Epithelial cell of esophagus (primary cell): ENCODE measurements around the gene SPAG17.

ENCODE experiments used
- DNase-seq: peaks from one replicate; pipeline ENCODE4 v3.0.0; 2010; ENCODE audit warnings: low read depth
- H3K4me3 ChIP-seq: 2 replicates; pipeline ENCODE4 v1.5.1; 2011; ENCODE audit warnings: mild to moderate bottlenecking, low read length, control low read depth
- TF ChIP-seq, protein P1 (sequence below): IDR thresholded peaks from 2 replicates; pipeline ENCODE4 v1.5.1; 2011; ENCODE audit warnings: low read depth, mild to moderate bottlenecking, low read length, control low read depth, inconsistent platforms; ENCODE audit not compliant: insufficient read depth; ENCODE audit errors: missing control alignments

The SPAG17 gene

GRCh38 chr1:118177998-118178397, 7.0 kb downstream of the SPAG17 start:
- H3K4me3 ChIP-seq, result no peak overlapping the region
- DNase-seq, result no peak
- TF ChIP-seq, protein P1, sequence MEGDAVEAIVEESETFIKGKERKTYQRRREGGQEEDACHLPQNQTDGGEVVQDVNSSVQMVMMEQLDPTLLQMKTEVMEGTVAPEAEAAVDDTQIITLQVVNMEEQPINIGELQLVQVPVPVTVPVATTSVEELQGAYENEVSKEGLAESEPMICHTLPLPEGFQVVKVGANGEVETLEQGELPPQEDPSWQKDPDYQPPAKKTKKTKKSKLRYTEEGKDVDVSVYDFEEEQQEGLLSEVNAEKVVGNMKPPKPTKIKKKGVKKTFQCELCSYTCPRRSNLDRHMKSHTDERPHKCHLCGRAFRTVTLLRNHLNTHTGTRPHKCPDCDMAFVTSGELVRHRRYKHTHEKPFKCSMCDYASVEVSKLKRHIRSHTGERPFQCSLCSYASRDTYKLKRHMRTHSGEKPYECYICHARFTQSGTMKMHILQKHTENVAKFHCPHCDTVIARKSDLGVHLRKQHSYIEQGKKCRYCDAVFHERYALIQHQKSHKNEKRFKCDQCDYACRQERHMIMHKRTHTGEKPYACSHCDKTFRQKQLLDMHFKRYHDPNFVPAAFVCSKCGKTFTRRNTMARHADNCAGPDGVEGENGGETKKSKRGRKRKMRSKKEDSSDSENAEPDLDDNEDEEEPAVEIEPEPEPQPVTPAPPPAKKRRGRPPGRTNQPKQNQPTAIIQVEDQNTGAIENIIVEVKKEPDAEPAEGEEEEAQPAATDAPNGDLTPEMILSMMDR, result no peak

GRCh38 chr1:118169016-118169415, 16.0 kb downstream of the SPAG17 start:
- no peak overlapping the region for H3K4me3 ChIP-seq
- TF ChIP-seq, protein P1, result no peak
- no peak for DNase-seq

DNA sequence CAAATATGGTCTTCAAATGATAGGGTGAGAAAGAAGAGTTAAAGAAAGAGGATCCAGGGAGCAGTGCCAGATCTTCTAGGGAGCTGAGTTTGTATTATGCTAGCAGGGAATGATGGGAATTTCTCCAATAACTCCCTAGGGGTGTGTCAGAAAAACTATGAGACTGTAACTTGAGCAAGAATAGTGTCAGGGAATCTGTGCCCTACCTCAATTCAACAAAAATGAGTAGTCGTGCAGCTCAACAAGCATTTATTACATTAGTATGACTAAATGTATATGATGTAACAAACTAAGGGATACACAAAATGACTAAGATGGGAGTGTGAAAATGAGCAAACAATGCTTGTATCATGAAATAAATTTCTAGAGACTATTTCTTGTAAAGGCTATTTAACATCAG, 24.2 kb downstream of the SPAG17 start:
- H3K4me3 ChIP-seq, result no peak overlapping the region
- TF ChIP-seq, protein P1, result no peak
- peak; percentile 90 for DNase-seq

GRCh38 chr1:118159569-118159968, 25.5 kb downstream of the SPAG17 start:
- no peak for DNase-seq
- TF ChIP-seq, protein P1, result no peak
- H3K4me3 ChIP-seq, result no peak overlapping the region

GRCh38 chr1:118158924-118159323, 26.1 kb downstream of the SPAG17 start:
- H3K4me3 ChIP-seq, result no peak overlapping the region
- TF ChIP-seq, protein P1, result no peak
- DNase-seq, result peak; percentile 88

DNA sequence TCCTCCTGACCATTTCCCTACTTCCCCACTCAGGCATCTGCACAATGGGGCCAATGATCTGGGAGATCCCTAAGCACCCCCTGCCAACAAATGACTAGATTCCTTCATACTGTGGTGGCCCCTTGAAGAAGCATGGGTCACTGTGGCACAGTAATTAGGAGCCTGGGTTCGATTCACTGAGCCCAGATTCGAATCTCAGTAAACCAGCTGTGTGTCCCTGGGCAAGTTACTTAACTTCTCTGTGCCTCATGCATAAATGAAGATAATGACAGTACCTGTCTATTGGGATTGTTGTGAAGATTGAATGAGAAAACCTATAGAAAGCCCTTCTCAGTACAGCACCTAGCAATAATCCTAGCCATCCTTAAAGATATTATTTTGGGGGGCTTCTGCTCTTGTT, 27.5 kb downstream of the SPAG17 start:
- no peak overlapping the region for H3K4me3 ChIP-seq
- TF ChIP-seq, protein P1, result no peak
- DNase-seq, result no peak

GRCh38 chr1:118155106-118155505, 29.9 kb downstream of the SPAG17 start:
- TF ChIP-seq, protein P1, result no peak
- no peak overlapping the region for H3K4me3 ChIP-seq
- no peak for DNase-seq
